SK-N-SH treated with all-trans-retinoic acid at 6 μM for 48 hours (cell line): Measurements from ENCODE around the gene AKAP6.

Source experiments
- ATAC-seq: fragments of 200-7000 bp; cut with Tn5 transposase; 3 replicates; pipeline ENCODE4 v1.9.1; 2020; ENCODE audit warnings: mild to moderate bottlenecking, moderate library complexity
- ARNTL ChIP-seq: fragments of 450-650 bp; formaldehyde crosslinking; IDR thresholded peaks from 2 replicates; pipeline ENCODE4 v1.5.0; 2020; ENCODE audit warnings: low read depth, mild to moderate bottlenecking, moderate library complexity, borderline replicate concordance
- BACH2 ChIP-seq: fragments of 250-450 bp; sonication (Bioruptor Pico); IDR thresholded peaks from 2 replicates; pipeline ENCODE4 v1.9.0; 2021; ENCODE audit warnings: mild to moderate bottlenecking, borderline replicate concordance
- ESRRG ChIP-seq: fragments of 250-450 bp; sonication (Bioruptor Pico); IDR thresholded peaks from 2 replicates; pipeline ENCODE4 v1.6.1; 2021; ENCODE audit warnings: mild to moderate bottlenecking
- GLIS3 ChIP-seq: fragments of 250-450 bp; sonication (Bioruptor Pico); IDR thresholded peaks from 2 replicates; pipeline ENCODE4 v1.5.0; 2020; ENCODE audit warnings: mild to moderate bottlenecking, moderate library complexity
- PPARA ChIP-seq: fragments of 250-450 bp; sonication (Bioruptor Pico); IDR thresholded peaks from 2 replicates; pipeline ENCODE4 v1.5.0; 2020; ENCODE audit warnings: mild to moderate bottlenecking, borderline replicate concordance
- SNAI2 ChIP-seq: fragments of 250-450 bp; sonication (Bioruptor Pico); IDR thresholded peaks from 2 replicates; pipeline ENCODE4 v1.5.0; 2020; ENCODE audit warnings: mild to moderate bottlenecking, moderate library complexity
- TCF4 ChIP-seq: fragments of 250-450 bp; sonication (Bioruptor Pico); IDR thresholded peaks from 2 replicates; pipeline ENCODE4 v1.8.0; 2021; ENCODE audit warnings: mild to moderate bottlenecking, moderate library complexity, borderline replicate concordance
- TOX ChIP-seq: fragments of 250-450 bp; sonication (Bioruptor Pico); IDR thresholded peaks from 2 replicates; pipeline ENCODE4 v1.8.0; 2021; ENCODE audit warnings: mild to moderate bottlenecking, moderate library complexity, borderline replicate concordance
- ZC3H10 ChIP-seq: fragments of 250-450 bp; sonication (Bioruptor Pico); IDR thresholded peaks from 2 replicates; pipeline ENCODE4 v1.5.1; 2021; ENCODE audit warnings: mild to moderate bottlenecking, moderate library complexity
- ZFP3 ChIP-seq: fragments of 250-450 bp; sonication (Bioruptor Pico); IDR thresholded peaks from 2 replicates; pipeline ENCODE4 v1.5.0; 2020; ENCODE audit warnings: mild to moderate bottlenecking, moderate library complexity
- ZFP30 ChIP-seq: fragments of 450-650 bp; formaldehyde crosslinking; IDR thresholded peaks from 2 replicates; pipeline ENCODE4 v1.5.0; 2022; ENCODE audit warnings: mild to moderate bottlenecking, moderate library complexity
- ZNF565 ChIP-seq: fragments of 450-650 bp; formaldehyde crosslinking; conservative IDR thresholded peaks from 2 replicates; pipeline ENCODE4 v1.5.0; 2020; ENCODE audit warnings: low read depth, mild to moderate bottlenecking, moderate library complexity
- ZNF70 ChIP-seq: fragments of 450-650 bp; formaldehyde crosslinking; IDR thresholded peaks from 2 replicates; pipeline ENCODE4 v1.5.0; 2020; ENCODE audit warnings: mild to moderate bottlenecking, moderate library complexity
- ZNF8 ChIP-seq: fragments of 450-650 bp; formaldehyde crosslinking; IDR thresholded peaks from 2 replicates; pipeline ENCODE4 v1.5.0; 2020; ENCODE audit warnings: mild to moderate bottlenecking, moderate library complexity
- TF ChIP-seq, protein P1 (sequence below): fragments of 250-450 bp; sonication (Bioruptor Pico); IDR thresholded peaks from 2 replicates; pipeline ENCODE4 v1.8.0; 2020; ENCODE audit warnings: mild to moderate bottlenecking, moderate library complexity, borderline replicate concordance
- TF ChIP-seq, protein P2 (sequence below): fragments of 250-450 bp; sonication (Bioruptor Pico); IDR thresholded peaks from 2 replicates; pipeline ENCODE4 v1.8.0; 2021; ENCODE audit warnings: low read depth, mild to moderate bottlenecking, moderate library complexity, borderline replicate concordance
- TF ChIP-seq, protein P3 (sequence below): fragments of 250-450 bp; sonication (Bioruptor Pico); IDR thresholded peaks from 2 replicates; pipeline ENCODE4 v1.5.1; 2020; ENCODE audit warnings: low read depth, mild to moderate bottlenecking, moderate library complexity
- TF ChIP-seq, protein P4 (sequence below): fragments of 250-450 bp; sonication (Bioruptor Pico); IDR thresholded peaks from 2 replicates; pipeline ENCODE4 v1.5.1; 2021; ENCODE audit warnings: mild to moderate bottlenecking, moderate library complexity
- TF ChIP-seq, protein P5 (sequence below): fragments of 250-450 bp; sonication (Bioruptor Pico); IDR thresholded peaks from 2 replicates; pipeline ENCODE4 v1.5.0; 2020; ENCODE audit warnings: mild to moderate bottlenecking, moderate library complexity

AKAP6 gene

DNA sequence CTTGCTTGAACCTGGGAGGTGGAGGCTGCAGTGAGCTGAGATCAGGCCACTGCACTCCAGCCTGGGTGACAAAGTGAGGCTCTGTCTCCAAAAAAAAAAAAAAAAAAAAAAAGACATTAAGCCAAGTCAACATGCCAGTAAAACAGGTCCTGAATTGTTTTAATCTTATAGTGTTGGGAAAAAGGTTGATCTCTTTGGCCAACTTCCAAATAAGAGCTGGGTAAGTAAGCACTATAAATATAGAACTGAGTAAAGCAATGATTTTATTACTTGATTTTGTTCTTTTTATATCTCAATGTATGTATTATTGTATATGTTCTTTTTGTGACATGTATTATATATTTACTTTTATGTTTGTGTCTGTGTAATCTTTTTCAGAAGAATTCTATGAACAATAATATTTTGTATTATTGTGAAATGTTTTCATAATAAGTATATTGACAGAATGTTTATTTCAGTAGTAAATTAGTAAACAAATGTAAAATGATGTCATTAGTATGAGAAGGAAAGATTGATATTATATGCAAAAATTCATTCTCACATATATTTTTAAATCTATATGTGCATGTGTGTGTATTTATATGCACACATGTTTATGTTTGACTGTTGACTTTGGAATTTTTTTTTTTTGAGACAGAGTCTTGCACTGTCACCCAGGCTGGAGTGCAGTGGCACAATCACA is 9.6 kb upstream of the AKAP6 start (continued):
- TF ChIP-seq, protein P1, sequence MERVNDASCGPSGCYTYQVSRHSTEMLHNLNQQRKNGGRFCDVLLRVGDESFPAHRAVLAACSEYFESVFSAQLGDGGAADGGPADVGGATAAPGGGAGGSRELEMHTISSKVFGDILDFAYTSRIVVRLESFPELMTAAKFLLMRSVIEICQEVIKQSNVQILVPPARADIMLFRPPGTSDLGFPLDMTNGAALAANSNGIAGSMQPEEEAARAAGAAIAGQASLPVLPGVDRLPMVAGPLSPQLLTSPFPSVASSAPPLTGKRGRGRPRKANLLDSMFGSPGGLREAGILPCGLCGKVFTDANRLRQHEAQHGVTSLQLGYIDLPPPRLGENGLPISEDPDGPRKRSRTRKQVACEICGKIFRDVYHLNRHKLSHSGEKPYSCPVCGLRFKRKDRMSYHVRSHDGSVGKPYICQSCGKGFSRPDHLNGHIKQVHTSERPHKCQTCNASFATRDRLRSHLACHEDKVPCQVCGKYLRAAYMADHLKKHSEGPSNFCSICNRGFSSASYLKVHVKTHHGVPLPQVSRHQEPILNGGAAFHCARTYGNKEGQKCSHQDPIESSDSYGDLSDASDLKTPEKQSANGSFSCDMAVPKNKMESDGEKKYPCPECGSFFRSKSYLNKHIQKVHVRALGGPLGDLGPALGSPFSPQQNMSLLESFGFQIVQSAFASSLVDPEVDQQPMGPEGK: no peak
- TF ChIP-seq, protein P2, sequence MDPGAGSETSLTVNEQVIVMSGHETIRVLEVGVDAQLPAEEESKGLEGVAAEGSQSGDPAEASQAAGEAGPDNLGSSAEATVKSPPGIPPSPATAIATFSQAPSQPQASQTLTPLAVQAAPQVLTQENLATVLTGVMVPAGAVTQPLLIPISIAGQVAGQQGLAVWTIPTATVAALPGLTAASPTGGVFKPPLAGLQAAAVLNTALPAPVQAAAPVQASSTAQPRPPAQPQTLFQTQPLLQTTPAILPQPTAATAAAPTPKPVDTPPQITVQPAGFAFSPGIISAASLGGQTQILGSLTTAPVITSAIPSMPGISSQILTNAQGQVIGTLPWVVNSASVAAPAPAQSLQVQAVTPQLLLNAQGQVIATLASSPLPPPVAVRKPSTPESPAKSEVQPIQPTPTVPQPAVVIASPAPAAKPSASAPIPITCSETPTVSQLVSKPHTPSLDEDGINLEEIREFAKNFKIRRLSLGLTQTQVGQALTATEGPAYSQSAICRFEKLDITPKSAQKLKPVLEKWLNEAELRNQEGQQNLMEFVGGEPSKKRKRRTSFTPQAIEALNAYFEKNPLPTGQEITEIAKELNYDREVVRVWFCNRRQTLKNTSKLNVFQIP (CRISPR knock-in tag): no peak

DNA sequence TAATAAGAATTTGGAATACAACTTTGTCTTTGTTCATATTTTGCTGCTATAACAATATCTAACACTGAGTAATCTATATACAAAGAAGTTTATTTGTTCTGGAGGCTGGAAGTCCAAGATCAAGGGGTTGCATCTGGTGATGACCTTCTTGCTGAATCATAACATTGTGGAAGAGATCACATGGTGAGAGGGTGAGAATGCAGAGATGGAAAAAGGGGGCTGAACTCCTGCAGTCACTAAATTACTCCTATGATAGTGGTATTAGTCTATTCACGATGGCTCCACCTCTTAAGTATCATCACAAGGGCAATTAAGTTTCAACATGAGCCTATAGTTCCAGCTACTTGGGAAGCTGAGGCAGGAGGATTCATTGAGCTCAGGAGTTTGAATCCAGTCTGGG is 4.5 kb upstream of the AKAP6 start:
- TF ChIP-seq ZC3H10 (no peak), TCF4 (CRISPR knock-in tag) (no peak), ARNTL (CRISPR knock-in tag) (no peak), ZFP3 (no peak)
- TF ChIP-seq, protein P2 (CRISPR knock-in tag): no peak
- ATAC-seq: no peak

DNA sequence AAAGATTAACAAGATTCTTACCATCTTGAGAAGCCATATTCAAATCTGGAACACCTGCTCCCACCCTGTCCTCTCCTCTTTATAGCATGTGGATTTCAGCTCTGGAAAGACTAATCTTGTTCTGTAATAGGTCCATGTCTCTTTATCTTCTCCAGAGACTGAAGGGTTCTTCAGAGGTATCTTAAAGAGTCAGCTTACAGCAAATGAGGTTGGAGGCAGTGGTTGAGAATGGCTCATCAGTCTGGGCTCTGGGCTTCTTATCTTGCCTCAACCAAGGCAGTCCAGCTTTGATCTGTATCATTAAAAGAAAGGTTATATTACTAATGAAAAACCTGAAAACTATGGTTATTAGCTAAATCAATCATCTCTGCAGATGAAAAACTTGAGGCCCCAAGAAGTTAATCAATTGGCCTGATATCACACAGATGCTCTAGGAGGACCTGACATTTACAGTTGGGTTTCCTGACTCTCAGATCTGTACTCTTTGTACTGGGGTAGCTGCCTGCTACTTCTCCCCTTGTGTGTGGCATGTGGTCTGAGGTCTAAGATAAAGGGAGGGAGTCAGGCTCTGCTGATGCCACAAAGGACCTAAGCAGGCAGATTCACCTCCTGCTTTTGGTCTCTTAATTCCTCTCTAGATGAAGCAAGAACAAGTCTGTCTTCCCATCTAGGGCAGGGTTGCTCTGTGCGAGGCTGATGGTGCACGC is 1.7 kb upstream of the AKAP6 start:
- TF ChIP-seq TCF4 (CRISPR knock-in tag) (no peak), BACH2 (no peak), GLIS3 (no peak), ZNF70 (CRISPR knock-in tag) (no peak), SNAI2 (CRISPR knock-in tag) (no peak), ZNF8 (CRISPR knock-in tag) (no peak), TOX (CRISPR knock-in tag) (no peak), ZFP30 (CRISPR knock-in tag) (no peak), ZC3H10 (no peak), ZNF565 (CRISPR knock-in tag) (no peak), ESRRG (CRISPR knock-in tag) (no peak), PPARA (CRISPR knock-in tag) (no peak), ZFP3 (no peak), ARNTL (CRISPR knock-in tag) (no peak)
- TF ChIP-seq, protein P3, sequence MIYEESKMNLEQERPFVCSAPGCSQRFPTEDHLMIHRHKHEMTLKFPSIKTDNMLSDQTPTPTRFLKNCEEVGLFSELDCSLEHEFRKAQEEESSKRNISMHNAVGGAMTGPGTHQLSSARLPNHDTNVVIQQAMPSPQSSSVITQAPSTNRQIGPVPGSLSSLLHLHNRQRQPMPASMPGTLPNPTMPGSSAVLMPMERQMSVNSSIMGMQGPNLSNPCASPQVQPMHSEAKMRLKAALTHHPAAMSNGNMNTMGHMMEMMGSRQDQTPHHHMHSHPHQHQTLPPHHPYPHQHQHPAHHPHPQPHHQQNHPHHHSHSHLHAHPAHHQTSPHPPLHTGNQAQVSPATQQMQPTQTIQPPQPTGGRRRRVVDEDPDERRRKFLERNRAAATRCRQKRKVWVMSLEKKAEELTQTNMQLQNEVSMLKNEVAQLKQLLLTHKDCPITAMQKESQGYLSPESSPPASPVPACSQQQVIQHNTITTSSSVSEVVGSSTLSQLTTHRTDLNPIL (CRISPR knock-in tag): no peak
- TF ChIP-seq, protein P1: no peak
- TF ChIP-seq, protein P4, sequence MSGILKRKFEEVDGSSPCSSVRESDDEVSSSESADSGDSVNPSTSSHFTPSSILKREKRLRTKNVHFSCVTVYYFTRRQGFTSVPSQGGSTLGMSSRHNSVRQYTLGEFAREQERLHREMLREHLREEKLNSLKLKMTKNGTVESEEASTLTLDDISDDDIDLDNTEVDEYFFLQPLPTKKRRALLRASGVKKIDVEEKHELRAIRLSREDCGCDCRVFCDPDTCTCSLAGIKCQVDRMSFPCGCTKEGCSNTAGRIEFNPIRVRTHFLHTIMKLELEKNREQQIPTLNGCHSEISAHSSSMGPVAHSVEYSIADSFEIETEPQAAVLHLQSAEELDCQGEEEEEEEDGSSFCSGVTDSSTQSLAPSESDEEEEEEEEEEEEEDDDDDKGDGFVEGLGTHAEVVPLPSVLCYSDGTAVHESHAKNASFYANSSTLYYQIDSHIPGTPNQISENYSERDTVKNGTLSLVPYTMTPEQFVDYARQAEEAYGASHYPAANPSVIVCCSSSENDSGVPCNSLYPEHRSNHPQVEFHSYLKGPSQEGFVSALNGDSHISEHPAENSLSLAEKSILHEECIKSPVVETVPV: no peak
- TF ChIP-seq, protein P5, sequence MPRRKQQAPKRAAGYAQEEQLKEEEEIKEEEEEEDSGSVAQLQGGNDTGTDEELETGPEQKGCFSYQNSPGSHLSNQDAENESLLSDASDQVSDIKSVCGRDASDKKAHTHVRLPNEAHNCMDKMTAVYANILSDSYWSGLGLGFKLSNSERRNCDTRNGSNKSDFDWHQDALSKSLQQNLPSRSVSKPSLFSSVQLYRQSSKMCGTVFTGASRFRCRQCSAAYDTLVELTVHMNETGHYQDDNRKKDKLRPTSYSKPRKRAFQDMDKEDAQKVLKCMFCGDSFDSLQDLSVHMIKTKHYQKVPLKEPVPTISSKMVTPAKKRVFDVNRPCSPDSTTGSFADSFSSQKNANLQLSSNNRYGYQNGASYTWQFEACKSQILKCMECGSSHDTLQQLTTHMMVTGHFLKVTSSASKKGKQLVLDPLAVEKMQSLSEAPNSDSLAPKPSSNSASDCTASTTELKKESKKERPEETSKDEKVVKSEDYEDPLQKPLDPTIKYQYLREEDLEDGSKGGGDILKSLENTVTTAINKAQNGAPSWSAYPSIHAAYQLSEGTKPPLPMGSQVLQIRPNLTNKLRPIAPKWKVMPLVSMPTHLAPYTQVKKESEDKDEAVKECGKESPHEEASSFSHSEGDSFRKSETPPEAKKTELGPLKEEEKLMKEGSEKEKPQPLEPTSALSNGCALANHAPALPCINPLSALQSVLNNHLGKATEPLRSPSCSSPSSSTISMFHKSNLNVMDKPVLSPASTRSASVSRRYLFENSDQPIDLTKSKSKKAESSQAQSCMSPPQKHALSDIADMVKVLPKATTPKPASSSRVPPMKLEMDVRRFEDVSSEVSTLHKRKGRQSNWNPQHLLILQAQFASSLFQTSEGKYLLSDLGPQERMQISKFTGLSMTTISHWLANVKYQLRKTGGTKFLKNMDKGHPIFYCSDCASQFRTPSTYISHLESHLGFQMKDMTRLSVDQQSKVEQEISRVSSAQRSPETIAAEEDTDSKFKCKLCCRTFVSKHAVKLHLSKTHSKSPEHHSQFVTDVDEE (CRISPR knock-in tag): no peak
- no peak for ATAC-seq
